ENCODE measurements around the gene KLF6. TPM values are rescaled to one million over a fixed set of nuclear protein-coding genes. Genes with fewer than 3 reads are reported as not detected.

KLF6 gene
- polyA plus RNA-seq, 1 of the 3 experiments (the other 2 are of a cell fraction): 148 TPM

- no peak overlapping the region for H2AFZ ChIP-seq (ENCODE audit: low read depth)
- H3K4me1 ChIP-seq (ENCODE audit: control insufficient read depth in 1 of 2, insufficient read depth in 2 of 2, low read depth in 1 of 2, low read length in 1 of 2): peaks cover 6 to 22% of the 10 kb centered on the region in 2 experiments; a peak in 3 of 4 replicates
- no peaks in the 10 kb centered on the region for H4K20me1 ChIP-seq (ENCODE audit: insufficient read depth)
- no peak overlapping the region for H3K27ac ChIP-seq (ENCODE audit: low read depth in 2 of 2, low read length in 1 of 2)
- H3K79me2 ChIP-seq (ENCODE audit: insufficient read depth): no peaks in the 10 kb centered on the region
- H3F3A ChIP-seq (replicated peaks; ENCODE audit: insufficient read depth): peaks cover 13% of the 10 kb centered on the region
- H3K4me3 ChIP-seq (ENCODE audit: low read depth in 2 of 2, low read length in 1 of 2): no peak overlapping the region
- no peaks in the 10 kb centered on the region for H3K27me3 ChIP-seq (ENCODE audit: insufficient read depth)
- no peaks in the 10 kb centered on the region for H3K9me3 ChIP-seq
- H3K4me2 ChIP-seq: no peak overlapping the region
- no peaks in the 10 kb centered on the region for H3K36me3 ChIP-seq (replicated peaks in 1 of 2; ENCODE audit: control insufficient read depth in 1 of 2, insufficient read depth in 2 of 2, low read length in 1 of 2)
- H3K9me2 ChIP-seq: no peaks in the 10 kb centered on the region
- ChIA-PET POLR2A (interaction anchor here (1.1 kb wide), 1 partner anchor 15 kb away, joined by 3 read pairs; no protein-coding TSS in a partner anchor), CTCF (no interaction called here)
- TF ChIP-seq NFIC (IDR thresholded peaks at IDR 0.05; ENCODE audit: borderline replicate concordance) (no peak), GATA2 (CRISPR knock-in tag; IDR thresholded peaks at IDR 0.05) (no peak), SIN3A (IDR thresholded peaks at IDR 0.05; ENCODE audit: borderline replicate concordance, low read depth, low read length) (no peak), MEF2A (IDR thresholded peaks at IDR 0.05; ENCODE audit: borderline replicate concordance, low read depth) (no peak), CTCF (IDR thresholded peaks at IDR 0.05) (no peak), RFX5 (IDR thresholded peaks at IDR 0.05; ENCODE audit: low read length) (no peak)
- H3K9ac ChIP-seq: no peak overlapping the region
- WGBS (ENCODE audit: low lambda C conversion rate): 95% methylated on average over 5 of the region's 5 CpGs
- DNase-seq: no peak
Observed at GRCh38 chr10:3800586-3800985, 15.6 kb upstream of the KLF6 start.

- Histone ChIP-seq H3K27me3 (ENCODE audit: insufficient read depth) (no peaks in the 10 kb centered on the region), H3K9ac (no peak overlapping the region), H2AFZ (ENCODE audit: low read depth) (no peak overlapping the region), H3K9me3 (no peaks in the 10 kb centered on the region), H3K79me2 (ENCODE audit: insufficient read depth) (no peaks in the 10 kb centered on the region), H3K4me2 (no peak overlapping the region), H3K4me3 (ENCODE audit: low read depth in 2 of 2, low read length in 1 of 2) (no peak overlapping the region), H3K4me1 (ENCODE audit: control insufficient read depth in 1 of 2, insufficient read depth in 2 of 2, low read depth in 1 of 2, low read length in 1 of 2) (no peaks in the 10 kb centered on the region), H3K9me2 (no peaks in the 10 kb centered on the region), H3K36me3 (replicated peaks in 1 of 2; ENCODE audit: control insufficient read depth in 1 of 2, insufficient read depth in 2 of 2, low read length in 1 of 2) (no peaks in the 10 kb centered on the region), H3F3A (replicated peaks; ENCODE audit: insufficient read depth) (no peaks in the 10 kb centered on the region), H3K27ac (ENCODE audit: low read depth in 2 of 2, low read length in 1 of 2) (no peak overlapping the region), H4K20me1 (ENCODE audit: insufficient read depth) (no peaks in the 10 kb centered on the region)
- TF ChIP-seq TCF12 (IDR thresholded peaks at IDR 0.05): no peak
- TF ChIP-seq NRF1 (IDR thresholded peaks at IDR 0.05; ENCODE audit: low read depth, low read length): no peak
- TF ChIP-seq RFX5 (IDR thresholded peaks at IDR 0.05; ENCODE audit: low read length): no peak
- TF ChIP-seq EZH2phosphoT487 (IDR thresholded peaks at IDR 0.05; ENCODE audit: borderline replicate concordance, low read depth): no peak
- TF ChIP-seq JUND (IDR thresholded peaks at IDR 0.05): no peak
- TF ChIP-seq MXI1 (IDR thresholded peaks at IDR 0.05; ENCODE audit: low read depth, low read length): no peak
- no peak for TF ChIP-seq IRF3 (IDR thresholded peaks at IDR 0.05; ENCODE audit: low read depth, low read length)
- TF ChIP-seq ZBTB33 (IDR thresholded peaks at IDR 0.05; ENCODE audit: borderline replicate concordance, low read depth): no peak
- TF ChIP-seq RXRA (IDR thresholded peaks at IDR 0.05; ENCODE audit: borderline replicate concordance, low read depth): no peak
- no peak for TF ChIP-seq FOXM1 (IDR thresholded peaks at IDR 0.05; ENCODE audit: low read depth)
- TF ChIP-seq RAD21 (IDR thresholded peaks at IDR 0.05; ENCODE audit: low read length): no peak
- ChIA-PET POLR2A (no interaction called here), CTCF (no interaction called here)
- DNase-seq: no peak
- WGBS (ENCODE audit: low lambda C conversion rate): 54% methylated on average over 1 of the region's 1 CpG
Observed at GRCh38 chr10:3797750-3798149, 12.7 kb upstream of the KLF6 start.

Data from SK-N-SH (cell line).